HEK293 (cell line): ENCODE measurements around the gene TECPR2.

ENCODE experiments used
- CTCF ChIA-PET: fragments of 350-600 bp; formaldehyde crosslinking; extraction: SDS; loops from one replicate; lab custom pipeline; 2021; ENCODE audit warnings: antibody characterized with exemption; lab: Yijun Ruan, JAX
- POLR2A ChIA-PET: fragments of 300-600 bp; formaldehyde crosslinking; extraction: SDS; loops from one replicate; lab custom pipeline; 2020; ENCODE audit warnings: antibody characterized with exemption, inconsistent platforms; lab: Yijun Ruan, JAX
- H3K27ac ChIP-seq: fragments of 200-500 bp; sonication (Bioruptor generic); 2 replicates; pipeline ENCODE4 v1.5.1; 2014; ENCODE audit warnings: low read depth, low read length, control low read depth, inconsistent platforms; ENCODE audit errors: extremely low read depth
- H3K36me3 ChIP-seq, 2 experiments: fragments of 200-500 bp in 1 of 2; sonication (Bioruptor generic) in 1 of 2; 1 replicate in 1 of 2; 2 replicates in 1 of 2; pipeline ENCODE4 v1.5.1; 2014 to 2017; ENCODE audit warnings: inconsistent platforms in 2 of 2, low read length in 2 of 2; ENCODE audit not compliant: control insufficient read depth in 2 of 2, insufficient read depth in 1 of 2
- H3K4me1 ChIP-seq: fragments of 200-500 bp; sonication (Bioruptor generic); 2 replicates; pipeline ENCODE4 v1.5.1; 2014; ENCODE audit warnings: mild to moderate bottlenecking, low read length, inconsistent platforms; ENCODE audit not compliant: control insufficient read depth, insufficient read depth
- H3K4me3 ChIP-seq: 2 replicates; pipeline ENCODE4 v1.5.1; 2011; ENCODE audit warnings: low read depth, mild to moderate bottlenecking, control low read depth, low read length, moderate library complexity
- H3K9me3 ChIP-seq: fragments of 200-500 bp; sonication (Bioruptor generic); 2 replicates; pipeline ENCODE4 v1.5.1; 2014; ENCODE audit warnings: low read depth, low read length, inconsistent platforms; ENCODE audit not compliant: control insufficient read depth, insufficient read depth
- BCL11B ChIP-seq: fragments of 450-650 bp; formaldehyde crosslinking; IDR thresholded peaks from 2 replicates; pipeline ENCODE4 v1.5.1; 2016; ENCODE audit warnings: low read depth, missing biosample characterization, missing genetic modification characterization
- HOXD13 ChIP-seq: sonication (generic); formaldehyde crosslinking; IDR thresholded peaks from 2 replicates; pipeline ENCODE4 v1.8.0; 2022; ENCODE audit warnings: missing genetic modification reagents, borderline replicate concordance
- PRDM1 ChIP-seq: fragments of 450-650 bp; formaldehyde crosslinking; IDR thresholded peaks from 2 replicates; pipeline ENCODE4; 2016; ENCODE audit warnings: missing biosample characterization, missing genetic modification characterization
- SALL2 ChIP-seq: fragments of 450-650 bp; formaldehyde crosslinking; IDR thresholded peaks from 2 replicates; pipeline ENCODE4 v1.5.0; 2017; ENCODE audit warnings: missing biosample characterization, mild to moderate bottlenecking, missing genetic modification characterization, borderline replicate concordance
- ZBTB10 ChIP-seq: fragments of 450-650 bp; formaldehyde crosslinking; IDR thresholded peaks from 2 replicates; pipeline ENCODE4 v1.5.1; 2016; ENCODE audit warnings: missing biosample characterization, missing genetic modification characterization
- ZBTB26 ChIP-seq: fragments of 450-650 bp; formaldehyde crosslinking; optimal IDR thresholded peaks from 2 replicates; pipeline ENCODE3; 2016; ENCODE audit warnings: missing biosample characterization, mild to moderate bottlenecking, missing genetic modification characterization
- ZNF10 ChIP-seq: fragments of 450-650 bp; formaldehyde crosslinking; IDR thresholded peaks from 2 replicates; pipeline ENCODE4 v1.5.1; 2017; ENCODE audit warnings: missing biosample characterization, missing genetic modification characterization
- ZNF132 ChIP-seq: fragments of 450-650 bp; formaldehyde crosslinking; IDR thresholded peaks from 2 replicates; pipeline ENCODE4 v1.5.1; 2017; ENCODE audit warnings: missing biosample characterization, missing genetic modification characterization, borderline replicate concordance
- ZNF146 ChIP-seq: fragments of 450-650 bp; formaldehyde crosslinking; IDR thresholded peaks from 2 replicates; pipeline ENCODE4 v1.5.1; 2016; ENCODE audit warnings: missing biosample characterization, missing genetic modification characterization
- ZNF155 ChIP-seq: fragments of 450-650 bp; formaldehyde crosslinking; IDR thresholded peaks from 2 replicates; pipeline ENCODE4 v1.5.1; 2016; ENCODE audit warnings: missing biosample characterization, missing genetic modification characterization
- ZNF202 ChIP-seq: fragments of 450-650 bp; formaldehyde crosslinking; IDR thresholded peaks from 2 replicates; pipeline ENCODE4 v1.5.1; 2016; ENCODE audit warnings: missing biosample characterization, missing genetic modification characterization, borderline replicate concordance
- ZNF211 ChIP-seq: fragments of 450-650 bp; formaldehyde crosslinking; IDR thresholded peaks from 2 replicates; pipeline ENCODE4 v1.5.1; 2016; ENCODE audit warnings: low read depth, missing biosample characterization, missing genetic modification characterization
- ZNF266 ChIP-seq: fragments of 450-650 bp; formaldehyde crosslinking; IDR thresholded peaks from 2 replicates; pipeline ENCODE4 v1.5.1; 2016; ENCODE audit warnings: missing biosample characterization, missing genetic modification characterization, low read depth
- ZNF473 ChIP-seq: fragments of 450-650 bp; formaldehyde crosslinking; IDR thresholded peaks from 2 replicates; pipeline ENCODE4 v1.5.1; 2017; ENCODE audit warnings: missing biosample characterization, missing genetic modification characterization
- ZNF514 ChIP-seq: fragments of 450-650 bp; formaldehyde crosslinking; IDR thresholded peaks from 2 replicates; pipeline ENCODE4 v1.5.1; 2016; ENCODE audit warnings: missing biosample characterization, missing genetic modification characterization
- ZNF558 ChIP-seq: fragments of 450-650 bp; formaldehyde crosslinking; IDR thresholded peaks from 2 replicates; pipeline ENCODE4 v1.5.1; 2016; ENCODE audit warnings: missing biosample characterization, missing genetic modification characterization
- ZNF571 ChIP-seq: fragments of 450-650 bp; formaldehyde crosslinking; IDR thresholded peaks from 2 replicates; pipeline ENCODE4 v1.5.0; 2017; ENCODE audit warnings: missing biosample characterization, missing genetic modification characterization
- ZNF639 ChIP-seq: fragments of 450-650 bp; formaldehyde crosslinking; IDR thresholded peaks from 2 replicates; pipeline ENCODE4 v1.5.1; 2016; ENCODE audit warnings: missing biosample characterization, missing genetic modification characterization
- ZNF654 ChIP-seq: fragments of 450-650 bp; formaldehyde crosslinking; IDR thresholded peaks from 2 replicates; pipeline ENCODE4 v1.5.1; 2016; ENCODE audit warnings: low read depth, missing biosample characterization, missing genetic modification characterization
- ZNF660 ChIP-seq: fragments of 450-650 bp; IDR thresholded peaks from 2 replicates; pipeline ENCODE4 v1.5.1; 2018; ENCODE audit warnings: missing biosample characterization, mild to moderate bottlenecking, missing genetic modification characterization
- ZNF670 ChIP-seq: fragments of 450-650 bp; formaldehyde crosslinking; IDR thresholded peaks from 2 replicates; pipeline ENCODE4 v1.5.1; 2016; ENCODE audit warnings: missing biosample characterization, missing genetic modification characterization, low read depth
- ZNF76 ChIP-seq: fragments of 450-650 bp; formaldehyde crosslinking; IDR thresholded peaks from 2 replicates; pipeline ENCODE4; 2016; ENCODE audit warnings: low read depth, missing biosample characterization, missing genetic modification characterization, borderline replicate concordance
- TF ChIP-seq, protein P1 (sequence below): fragments of 450-650 bp; formaldehyde crosslinking; IDR thresholded peaks from 2 replicates; pipeline ENCODE4 v1.5.1; 2016; ENCODE audit warnings: missing biosample characterization, missing genetic modification characterization
- TF ChIP-seq, protein P2 (sequence below): fragments of 450-650 bp; formaldehyde crosslinking; IDR thresholded peaks from 2 replicates; pipeline ENCODE4 v1.5.1; 2016; ENCODE audit warnings: missing biosample characterization, missing genetic modification characterization, low read depth
- TF ChIP-seq, protein P3 (sequence below): fragments of 450-650 bp; formaldehyde crosslinking; IDR thresholded peaks from 2 replicates; pipeline ENCODE4 v1.5.1; 2016; ENCODE audit warnings: missing biosample characterization, missing genetic modification characterization

Gene TECPR2

DNA sequence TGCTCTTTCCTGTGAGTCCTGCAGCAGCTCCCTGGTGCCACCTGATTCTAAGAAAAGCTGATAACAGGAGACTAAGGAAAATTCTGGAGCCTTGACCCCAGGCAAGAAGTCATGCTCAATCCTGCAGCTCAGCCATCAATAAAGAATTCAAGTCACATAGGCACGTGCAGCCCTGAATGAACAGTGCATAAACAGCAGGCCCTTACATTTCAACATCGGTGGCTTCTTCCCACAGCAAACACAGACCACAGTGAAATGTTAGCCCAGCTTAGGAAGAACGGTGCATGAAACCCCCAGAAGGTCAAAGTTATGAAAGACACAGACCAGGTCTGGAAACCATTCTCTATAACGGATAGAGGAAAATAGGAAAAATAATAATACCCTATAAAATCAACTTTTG, 10.5 kb upstream of the TECPR2 start (continued):
- TF ChIP-seq ZNF639 (tag by site-specific recombination) (no peak), ZNF132 (tag by site-specific recombination) (no peak), ZNF202 (tag by site-specific recombination) (no peak)
- TF ChIP-seq, protein P1, sequence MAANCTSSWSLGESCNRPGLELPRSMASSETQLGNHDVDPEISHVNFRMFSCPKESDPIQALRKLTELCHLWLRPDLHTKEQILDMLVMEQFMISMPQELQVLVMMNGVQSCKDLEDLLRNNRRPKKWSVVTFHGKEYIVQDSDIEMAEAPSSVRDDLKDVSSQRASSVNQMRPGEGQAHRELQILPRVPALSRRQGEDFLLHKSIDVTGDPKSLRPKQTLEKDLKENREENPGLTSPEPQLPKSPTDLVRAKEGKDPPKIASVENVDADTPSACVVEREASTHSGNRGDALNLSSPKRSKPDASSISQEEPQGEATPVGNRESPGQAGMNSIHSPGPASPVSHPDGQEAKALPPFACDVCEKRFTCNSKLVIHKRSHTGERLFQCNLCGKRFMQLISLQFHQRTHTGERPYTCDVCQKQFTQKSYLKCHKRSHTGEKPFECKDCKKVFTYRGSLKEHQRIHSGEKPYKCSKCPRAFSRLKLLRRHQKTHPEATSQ (tag by site-specific recombination) = no peak

DNA sequence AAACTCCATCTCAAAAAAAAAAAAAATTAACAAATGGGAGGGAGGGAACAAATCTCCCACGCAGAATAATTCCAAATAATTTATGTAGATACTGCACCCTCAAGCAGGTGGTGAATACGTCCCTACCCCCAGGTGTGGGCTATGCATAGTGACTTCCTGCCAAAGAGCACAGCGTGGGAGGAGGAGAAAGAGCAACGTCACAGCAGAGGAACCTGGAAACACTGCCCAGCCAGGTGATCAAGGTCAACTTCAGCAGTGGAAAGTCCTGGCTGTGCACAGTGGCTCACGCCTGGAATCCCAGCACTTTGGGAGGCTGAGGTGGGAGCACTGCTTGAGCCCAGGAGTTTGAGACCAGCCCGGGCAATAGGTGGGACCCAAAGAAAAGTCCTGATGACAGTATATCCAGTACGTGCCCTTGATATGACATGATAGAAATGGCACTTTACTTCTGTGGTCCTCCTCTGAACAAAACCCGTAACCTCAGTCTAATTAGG, 9.6 kb upstream of the TECPR2 start:
- no peak for TF ChIP-seq ZNF10 (tag by site-specific recombination)
- TF ChIP-seq ZNF76 (tag by site-specific recombination) = no peak
- TF ChIP-seq ZBTB10 (tag by site-specific recombination) = no peak
- no peak for TF ChIP-seq ZNF571 (tag by site-specific recombination)
- no peak for TF ChIP-seq ZNF211
- TF ChIP-seq ZNF654 (tag by site-specific recombination) = no peak
- no peak for TF ChIP-seq HOXD13
- no peak for TF ChIP-seq SALL2
- TF ChIP-seq, protein P2, sequence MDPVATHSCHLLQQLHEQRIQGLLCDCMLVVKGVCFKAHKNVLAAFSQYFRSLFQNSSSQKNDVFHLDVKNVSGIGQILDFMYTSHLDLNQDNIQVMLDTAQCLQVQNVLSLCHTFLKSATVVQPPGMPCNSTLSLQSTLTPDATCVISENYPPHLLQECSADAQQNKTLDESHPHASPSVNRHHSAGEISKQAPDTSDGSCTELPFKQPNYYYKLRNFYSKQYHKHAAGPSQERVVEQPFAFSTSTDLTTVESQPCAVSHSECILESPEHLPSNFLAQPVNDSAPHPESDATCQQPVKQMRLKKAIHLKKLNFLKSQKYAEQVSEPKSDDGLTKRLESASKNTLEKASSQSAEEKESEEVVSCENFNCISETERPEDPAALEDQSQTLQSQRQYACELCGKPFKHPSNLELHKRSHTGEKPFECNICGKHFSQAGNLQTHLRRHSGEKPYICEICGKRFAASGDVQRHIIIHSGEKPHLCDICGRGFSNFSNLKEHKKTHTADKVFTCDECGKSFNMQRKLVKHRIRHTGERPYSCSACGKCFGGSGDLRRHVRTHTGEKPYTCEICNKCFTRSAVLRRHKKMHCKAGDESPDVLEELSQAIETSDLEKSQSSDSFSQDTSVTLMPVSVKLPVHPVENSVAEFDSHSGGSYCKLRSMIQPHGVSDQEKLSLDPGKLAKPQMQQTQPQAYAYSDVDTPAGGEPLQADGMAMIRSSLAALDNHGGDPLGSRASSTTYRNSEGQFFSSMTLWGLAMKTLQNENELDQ (tag by site-specific recombination) = no peak
- no peak for TF ChIP-seq ZNF660
- no peak for TF ChIP-seq ZNF670 (tag by site-specific recombination)
- no peak for TF ChIP-seq ZNF155 (tag by site-specific recombination)
- no peak for TF ChIP-seq PRDM1
- Histone ChIP-seq H3K4me1 (no peaks in the 10 kb centered on the region), H3K36me3 (peaks cover 44 to 79% of the 10 kb centered on the region in 2 experiments), H3K4me3 (no peak overlapping the region), H3K9me3 (no peaks in the 10 kb centered on the region), H3K27ac (no peak overlapping the region)
- CTCF ChIA-PET = no interaction called here
- POLR2A ChIA-PET = no interaction called here

DNA sequence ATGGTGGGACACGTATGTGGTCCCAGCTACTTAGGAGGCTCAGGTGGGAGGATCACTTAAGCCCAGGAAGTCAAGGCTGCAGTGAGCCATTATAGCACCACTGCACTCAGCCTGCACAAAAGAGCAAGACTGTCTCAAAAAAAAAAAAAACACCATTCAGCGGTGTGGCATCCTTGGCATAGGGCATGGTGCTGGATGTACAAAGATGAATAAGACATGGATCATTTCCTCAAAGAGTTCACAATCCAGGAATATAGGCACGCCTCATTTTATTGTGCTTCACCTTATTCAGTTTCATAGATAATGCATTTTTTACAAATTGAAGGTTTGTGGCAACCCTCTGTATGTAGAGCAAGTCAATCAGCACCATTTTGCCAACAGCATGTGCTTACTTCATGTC, 6.5 kb upstream of the TECPR2 start:
- H3K4me1 ChIP-seq = no peaks in the 10 kb centered on the region
- H3K9me3 ChIP-seq = no peaks in the 10 kb centered on the region
- peaks cover 38 to 72% of the 10 kb centered on the region in 2 experiments for H3K36me3 ChIP-seq
- ChIA-PET POLR2A (no interaction called here), CTCF (no interaction called here)
- no peak overlapping the region for H3K4me3 ChIP-seq
- no peak overlapping the region for H3K27ac ChIP-seq
- no peak for TF ChIP-seq ZBTB26 (tag by site-specific recombination)
- no peak for TF ChIP-seq BCL11B
- TF ChIP-seq ZNF558 = no peak
- TF ChIP-seq ZNF146 (tag by site-specific recombination) = no peak
- TF ChIP-seq ZNF266 = no peak
- TF ChIP-seq, protein P3, sequence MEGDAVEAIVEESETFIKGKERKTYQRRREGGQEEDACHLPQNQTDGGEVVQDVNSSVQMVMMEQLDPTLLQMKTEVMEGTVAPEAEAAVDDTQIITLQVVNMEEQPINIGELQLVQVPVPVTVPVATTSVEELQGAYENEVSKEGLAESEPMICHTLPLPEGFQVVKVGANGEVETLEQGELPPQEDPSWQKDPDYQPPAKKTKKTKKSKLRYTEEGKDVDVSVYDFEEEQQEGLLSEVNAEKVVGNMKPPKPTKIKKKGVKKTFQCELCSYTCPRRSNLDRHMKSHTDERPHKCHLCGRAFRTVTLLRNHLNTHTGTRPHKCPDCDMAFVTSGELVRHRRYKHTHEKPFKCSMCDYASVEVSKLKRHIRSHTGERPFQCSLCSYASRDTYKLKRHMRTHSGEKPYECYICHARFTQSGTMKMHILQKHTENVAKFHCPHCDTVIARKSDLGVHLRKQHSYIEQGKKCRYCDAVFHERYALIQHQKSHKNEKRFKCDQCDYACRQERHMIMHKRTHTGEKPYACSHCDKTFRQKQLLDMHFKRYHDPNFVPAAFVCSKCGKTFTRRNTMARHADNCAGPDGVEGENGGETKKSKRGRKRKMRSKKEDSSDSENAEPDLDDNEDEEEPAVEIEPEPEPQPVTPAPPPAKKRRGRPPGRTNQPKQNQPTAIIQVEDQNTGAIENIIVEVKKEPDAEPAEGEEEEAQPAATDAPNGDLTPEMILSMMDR = no peak
- no peak for TF ChIP-seq ZNF473 (tag by site-specific recombination)
- no peak for TF ChIP-seq ZNF514 (tag by site-specific recombination)
